ENCODE data around the gene IGF1. TPM values are rescaled to one million over a fixed set of nuclear protein-coding genes. Genes with fewer than 3 reads are reported as not detected.

Gene IGF1
- total RNA-seq, 1 experiment from 2014 or later = not detected

DNA sequence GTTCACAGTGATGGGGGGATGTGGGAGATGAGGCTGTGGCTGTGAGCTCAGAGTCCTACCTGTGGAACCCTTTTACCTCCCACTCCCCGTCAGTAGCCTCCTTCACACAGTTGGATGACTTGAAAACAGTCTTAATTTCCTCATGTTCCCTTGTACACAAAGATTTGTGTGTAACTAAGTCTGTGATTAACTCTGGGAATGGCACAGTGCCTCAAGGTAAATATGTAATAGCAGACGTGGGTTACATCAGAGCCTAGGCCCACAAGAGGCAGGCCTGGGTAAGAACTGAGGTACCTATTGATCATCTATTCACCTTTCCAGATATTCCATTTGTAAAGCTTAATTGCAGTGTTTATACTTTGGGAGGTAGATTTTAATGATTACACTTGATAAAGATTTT is 5.8 kb upstream of the IGF1 start:
- H3K4me1 Mint-ChIP-seq = 0 out of 2 replicates have a peak, but pooled peaks cover 3% of the 10 kb centered on the region
- H3K36me3 Mint-ChIP-seq = 0 out of 2 replicates have a peak, but pooled peaks cover 5% of the 10 kb centered on the region
- H3K27ac Mint-ChIP-seq = no peak overlapping the region
- ChIA-PET CTCF (no interaction called here), POLR2A (no interaction called here)
- ATAC-seq = no peak
- TF ChIP-seq ERG (CRISPR knock-in tag; IDR thresholded peaks at IDR 0.05) (no peak), ZMAT4 (CRISPR knock-in tag; IDR thresholded peaks at IDR 0.05) (no peak), MAX (CRISPR knock-in tag; IDR thresholded peaks at IDR 0.05) (no peak), GABPB1 (CRISPR knock-in tag; IDR thresholded peaks at IDR 0.05) (peak; percentile 50; the same call in 1 of the 2 replicates), E2F1 (CRISPR knock-in tag; IDR thresholded peaks at IDR 0.05) (no peak)
- H3K9me3 Mint-ChIP-seq = peaks cover 22% of the 10 kb centered on the region
- H3K27me3 Mint-ChIP-seq (ENCODE audit: low read depth) = no peaks in the 10 kb centered on the region; the same call in 1 of the 2 replicates
- DNase-seq (ENCODE audit: low spot score) = no peak
- H3K4me3 Mint-ChIP-seq = no peak overlapping the region

- POLR2A ChIA-PET = no interaction called here
- H3K36me3 Mint-ChIP-seq = no peaks in the 10 kb centered on the region
These were observed 4.1 kb upstream of the IGF1 start for GRCh38 chr12:102484428-102484958.

GRCh38 chr12:102484017-102484416 is 3.7 kb upstream of the IGF1 start:
- no peak for ATAC-seq
- H3K4me1 Mint-ChIP-seq = 0 out of 2 replicates have a peak, but pooled peaks cover 3% of the 10 kb centered on the region
- no peak for DNase-seq (ENCODE audit: low spot score)
- H3K9me3 Mint-ChIP-seq = 0 out of 2 replicates have a peak, but pooled peaks cover 5% of the 10 kb centered on the region
- CTCF ChIA-PET = interaction anchor here (0.9 to 1.8 kb wide), 8 partner anchors 9 to 341 kb away, joined by 3 to 6 read pairs (median 6); no protein-coding TSS in a partner anchor
- no peak overlapping the region for H3K27ac Mint-ChIP-seq
- POLR2A ChIA-PET = no interaction called here
- H3K36me3 Mint-ChIP-seq = no peaks in the 10 kb centered on the region
- no peaks in the 10 kb centered on the region; the same call in 1 of the 2 replicates for H3K27me3 Mint-ChIP-seq (ENCODE audit: low read depth)
- no peak overlapping the region for H3K4me3 Mint-ChIP-seq
- no peak for TF ChIP-seq USF1 (CRISPR knock-in tag; IDR thresholded peaks at IDR 0.05)
- TF ChIP-seq ZNF317 (CRISPR knock-in tag; IDR thresholded peaks at IDR 0.05; ENCODE audit: borderline replicate concordance, low read depth) = no peak
- no peak for TF ChIP-seq NFATC4 (CRISPR knock-in tag; IDR thresholded peaks at IDR 0.05)
- no peak for TF ChIP-seq ZNF263 (CRISPR knock-in tag; IDR thresholded peaks at IDR 0.05; ENCODE audit: low read depth)
- no peak for TF ChIP-seq GTF2I (CRISPR knock-in tag; conservative IDR thresholded peaks at IDR 0.05)
- TF ChIP-seq NFE2L1 (CRISPR knock-in tag; IDR thresholded peaks at IDR 0.05) = no peak
- no peak for TF ChIP-seq SP1 (CRISPR knock-in tag; conservative IDR thresholded peaks at IDR 0.05)
- TF ChIP-seq ZNF512 (CRISPR knock-in tag; IDR thresholded peaks at IDR 0.05; ENCODE audit: borderline replicate concordance) = no peak
- no peak for TF ChIP-seq ZNF423 (CRISPR knock-in tag; IDR thresholded peaks at IDR 0.05)
- TF ChIP-seq, protein P1, sequence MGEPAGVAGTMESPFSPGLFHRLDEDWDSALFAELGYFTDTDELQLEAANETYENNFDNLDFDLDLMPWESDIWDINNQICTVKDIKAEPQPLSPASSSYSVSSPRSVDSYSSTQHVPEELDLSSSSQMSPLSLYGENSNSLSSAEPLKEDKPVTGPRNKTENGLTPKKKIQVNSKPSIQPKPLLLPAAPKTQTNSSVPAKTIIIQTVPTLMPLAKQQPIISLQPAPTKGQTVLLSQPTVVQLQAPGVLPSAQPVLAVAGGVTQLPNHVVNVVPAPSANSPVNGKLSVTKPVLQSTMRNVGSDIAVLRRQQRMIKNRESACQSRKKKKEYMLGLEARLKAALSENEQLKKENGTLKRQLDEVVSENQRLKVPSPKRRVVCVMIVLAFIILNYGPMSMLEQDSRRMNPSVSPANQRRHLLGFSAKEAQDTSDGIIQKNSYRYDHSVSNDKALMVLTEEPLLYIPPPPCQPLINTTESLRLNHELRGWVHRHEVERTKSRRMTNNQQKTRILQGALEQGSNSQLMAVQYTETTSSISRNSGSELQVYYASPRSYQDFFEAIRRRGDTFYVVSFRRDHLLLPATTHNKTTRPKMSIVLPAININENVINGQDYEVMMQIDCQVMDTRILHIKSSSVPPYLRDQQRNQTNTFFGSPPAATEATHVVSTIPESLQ (CRISPR knock-in tag; IDR thresholded peaks at IDR 0.05) = no peak

More at GRCh38 chr12:102484428-102484958, 4.1 kb upstream of the IGF1 start:
- TF ChIP-seq CTCF (IDR thresholded peaks at IDR 0.05) (peak; percentile 88), E2F5 (CRISPR knock-in tag; IDR thresholded peaks at IDR 0.05) (no peak)
- Mint-ChIP-seq H3K27ac (no peak overlapping the region), H3K4me1 (0 out of 2 replicates have a peak, but pooled peaks cover 3% of the 10 kb centered on the region), H3K9me3 (peaks cover 8% of the 10 kb centered on the region; the same call in 1 of the 2 replicates), H3K27me3 (ENCODE audit: low read depth) (no peaks in the 10 kb centered on the region; the same call in 1 of the 2 replicates), H3K4me3 (no peak overlapping the region)
- DNase-seq (ENCODE audit: low spot score) = peak; percentile 51
- peak; percentile 67 for ATAC-seq
- CTCF ChIA-PET = interaction anchor here (0.6 to 1.8 kb wide), 16 partner anchors 10 to 997 kb away, joined by 3 to 7 read pairs (median 4); no protein-coding TSS in a partner anchor

All from WTC11 (cell line).